ENCODE data around the gene NKD2.

GRCh38 chr5:1010641-1011046, 2.0 kb downstream of the NKD2 start:
- TF ChIP-seq CTCF (IDR thresholded peaks at IDR 0.05 in 2 of 3, conservative IDR thresholded peaks at IDR 0.05 in 1 of 3; ENCODE audit: borderline replicate concordance in 1 of 3, insufficient read depth in 1 of 3, low read depth in 2 of 3, low read length in 2 of 3) (no peak), EZH2 (IDR thresholded peaks at IDR 0.05) (no peak), POLR2A (IDR thresholded peaks at IDR 0.05; ENCODE audit: borderline replicate concordance, extremely low read depth, insufficient read depth, insufficient read length) (no peak), YY1 (IDR thresholded peaks at IDR 0.05; ENCODE audit: extremely low read depth, insufficient replicate concordance, low read depth, low read length) (no peak), ELF1 (IDR thresholded peaks at IDR 0.05; ENCODE audit: borderline replicate concordance, low read depth) (no peak)

All from HCT116 (cell line).